Right lobe of liver (tissue), 6 donors: ENCODE results near the gene MOB3B. TPM values are rescaled to one million over a fixed set of nuclear protein-coding genes. Genes with fewer than 3 reads are reported as not detected.

Experiments used
- ATAC-seq, 4 donors: fragments of 200-7000 bp; cut with Tn5 transposase; one replicate each; pipeline ENCODE4 v1.9.1; 2020; ENCODE audit warnings: mild to moderate bottlenecking in 4 of 4, moderate library complexity in 4 of 4
- DNase-seq, 3 donors: peaks; one replicate each; pipeline ENCODE4 v3.0.0-alpha.2; 2020
- H3K27ac ChIP-seq, 3 donors: fragments of 200-600 bp; one replicate each; pipeline ENCODE4 v1.8.0; 2022
- H3K27me3 ChIP-seq, 2 donors: fragments of 200-600 bp; one replicate each; pipeline ENCODE4 v1.8.0; 2022
- H3K36me3 ChIP-seq, 4 donors: fragments of 200-600 bp; sonication (generic) in 1 of 4; one replicate each; pipeline versions ENCODE4 v1.5.1 to v1.8.0; 2017 to 2022; ENCODE audit warnings: control low read depth in 1 of 4
- H3K4me1 ChIP-seq, 4 donors: fragments of 200-600 bp; sonication (generic) in 1 of 4; one replicate each; pipeline versions ENCODE4 v1.5.1 to v1.8.0; 2017 to 2022; ENCODE audit warnings: control low read depth in 1 of 4
- H3K4me3 ChIP-seq, 3 donors: fragments of 200-600 bp; one replicate each; pipeline ENCODE4 v1.8.0; 2022
- H3K9me3 ChIP-seq, 4 donors: fragments of 200-600 bp; sonication (generic) in 1 of 4; one replicate each; pipeline versions ENCODE4 v1.5.1 to v1.8.0; 2017 to 2022; ENCODE audit warnings: control low read depth in 1 of 4
- CTCF ChIP-seq, 4 donors: fragments of 200-600 bp in 3 of 4; fragments of 450-650 bp in 1 of 4; IDR thresholded peaks; one replicate each; pipeline versions ENCODE4 v1.5.1 to v1.8.0; 2016 to 2022; ENCODE audit warnings: antibody characterized with exemption in 4 of 4, mild to moderate bottlenecking in 2 of 4
- POLR2A ChIP-seq: fragments of 450-650 bp; IDR thresholded peaks from one replicate; pipeline ENCODE4 v1.6.1; 2017; ENCODE audit warnings: antibody characterized with exemption, mild to moderate bottlenecking
- WGBS: methylation state at CpG from one replicate; pipeline ENCODE4 v1.1.6; 2018; ENCODE audit warnings: low coverage, low lambda C conversion rate; ENCODE audit not compliant: insufficient coverage; ENCODE audit errors: missing lambda C conversion rate; 5-methylcytosine and 5-hydroxymethylcytosine counted together
- intact Hi-C, 2 donors: fragments of 100-400 bp; cut with DNase I; formaldehyde crosslinking; loops; one replicate each; pipeline versions ENCODE4 v1.11.2 to v1.14.1; 2022
- total RNA-seq, 6 experiments: library from RNA; depleted of rRNA in 2 of 6; stranded (reverse); fragments of >200 nt in 2 of 6; fragmentation: NEBNext Ultra II Directional in 3 of 6; extraction: Animal tissue kit (Norgen Biotek cat#: 25700) in 3 of 6; gene quantifications; one replicate each; pipeline versions ENCODE4 v1.1.0 to v1.2.4, GENCODE V29; 2016 to 2023
- donor health status: DM: no; HTN: yes; CAD: no.
- donor health status: DM: no; HTN: no; CAD: no.
- donor health status: DM: no; HTN: no; CAD: no.
- donor health status: DM: no; HTN: yes; CAD: no.
- donor health status: DM: no; HTN: yes; CAD: no.

Gene MOB3B
- total RNA-seq, 6 experiments from 2014 or later, result 1.0 to 2.4 (median 1.7) TPM

GRCh38 chr9:27291292-27291691, 238.3 kb downstream of the MOB3B start:
- Histone ChIP-seq H3K9me3 (no peaks in the 10 kb centered on the region), H3K27ac (no peak overlapping the region), H3K36me3 (no peaks in the 10 kb centered on the region), H3K27me3 (no peaks in the 10 kb centered on the region), H3K4me3 (no peak overlapping the region), H3K4me1 (no peaks in the 10 kb centered on the region)
- ATAC-seq (no peak), DNase-seq (no peak)
- intact Hi-C loops, result no loop called here
- no peak for TF ChIP-seq CTCF (IDR thresholded peaks at IDR 0.05)
- no peak for TF ChIP-seq POLR2A
- WGBS, result 61% methylated on average over 8 of the region's 8 CpGs

- Histone ChIP-seq H3K27ac (no peak overlapping the region), H3K9me3 (no peaks in the 10 kb centered on the region), H3K4me3 (no peak overlapping the region), H3K27me3 (no peaks in the 10 kb centered on the region), H3K4me1 (no peaks in the 10 kb centered on the region), H3K36me3 (no peaks in the 10 kb centered on the region)
- DNase-seq, result no peak
- 68% methylated on average over 6 of the region's 7 CpGs for WGBS
- intact Hi-C loops, result loop anchor here in 1 of 2 donors (10.0 kb wide), 1 partner anchor 247 kb away; no protein-coding TSS in a partner anchor
- TF ChIP-seq POLR2A, result no peak
- no peak for TF ChIP-seq CTCF (IDR thresholded peaks at IDR 0.05)
- ATAC-seq, result no peak
These were observed 247.3 kb downstream of the MOB3B start for GRCh38 chr9:27282269-27282668.

- no peak for DNase-seq
- no peak overlapping the region for H3K4me3 ChIP-seq
These were observed 248.8 kb downstream of the MOB3B start for GRCh38 chr9:27280860-27281259.

GRCh38 chr9:27280249-27280648, 249.4 kb downstream of the MOB3B start:
- ATAC-seq, result no peak
- TF ChIP-seq CTCF (IDR thresholded peaks at IDR 0.05), result no peak
- TF ChIP-seq POLR2A, result no peak
- intact Hi-C loops, result loop anchor here in 1 of 2 donors (10.0 kb wide), 1 partner anchor 245 kb away; no protein-coding TSS in a partner anchor
- no peak for DNase-seq
- Histone ChIP-seq H3K4me3 (no peak overlapping the region), H3K9me3 (no peaks in the 10 kb centered on the region), H3K27me3 (no peaks in the 10 kb centered on the region), H3K36me3 (no peaks in the 10 kb centered on the region), H3K27ac (no peak overlapping the region), H3K4me1 (peaks cover 0 to 4% (median 0%) of the 10 kb centered on the region in 4 donors)
- 89% methylated on average over 3 of the region's 16 CpGs for whole genome bisulfite sequencing

More at GRCh38 chr9:27280860-27281259, 248.8 kb downstream of the MOB3B start:
- TF ChIP-seq CTCF (IDR thresholded peaks at IDR 0.05) (no peak), POLR2A (no peak)
- Histone ChIP-seq H3K27me3 (no peaks in the 10 kb centered on the region), H3K4me1 (peaks cover 0 to 4% (median 0%) of the 10 kb centered on the region in 4 donors), H3K27ac (no peak overlapping the region), H3K36me3 (no peaks in the 10 kb centered on the region), H3K9me3 (no peaks in the 10 kb centered on the region)
- intact Hi-C loops, result loop anchor here in 1 of 2 donors (10.0 kb wide), 1 partner anchor 246 kb away; no protein-coding TSS in a partner anchor
- ATAC-seq, result peak; percentile 50 to 72 (median 61)
- 14% methylated on average over 5 of the region's 5 CpGs for WGBS
